WTC11 (cell line): ENCODE data around the gene CCDC88A. TPM values are rescaled to one million over a fixed set of nuclear protein-coding genes. Genes with fewer than 3 reads are reported as not detected.

Experiments
- ATAC-seq: fragments of 200-7000 bp; cut with Tn5 transposase; 2 replicates; pipeline ENCODE4 v1.10.0; 2021; ENCODE audit warnings: mild to moderate bottlenecking, moderate library complexity
- CTCF ChIA-PET: fragments of 300-600 bp; sonication (Branson Sonifier 250); formaldehyde crosslinking; loops from one replicate; lab custom pipeline; 2021; ENCODE audit warnings: antibody characterized with exemption; lab: Charles Lee
- POLR2A ChIA-PET: fragments of 350-600 bp; sonication (Branson Sonifier 250); formaldehyde crosslinking; loops from one replicate; lab custom pipeline; 2021; ENCODE audit warnings: antibody characterized with exemption; lab: Charles Lee
- DNase-seq: peaks from one replicate; pipeline ENCODE4 v3.0.0; 2021; ENCODE audit warnings: low spot score
- H3K27ac Mint-ChIP-seq: 2 replicates; pipeline ENCODE4 v1.8.0; 2021; ENCODE audit warnings: mixed read lengths
- H3K27me3 Mint-ChIP-seq: 2 replicates; pipeline ENCODE4 v1.8.0; 2021; ENCODE audit warnings: low read depth, mild to moderate bottlenecking, moderate library complexity, mixed read lengths
- H3K36me3 Mint-ChIP-seq: 2 replicates; pipeline ENCODE4 v1.8.0; 2021; ENCODE audit warnings: mixed read lengths
- H3K4me1 Mint-ChIP-seq: 2 replicates; pipeline ENCODE4 v1.8.0; 2022; ENCODE audit warnings: mixed read lengths
- H3K4me3 Mint-ChIP-seq: 2 replicates; pipeline ENCODE4 v1.8.0; 2021; ENCODE audit warnings: mild to moderate bottlenecking, moderate library complexity, mixed read lengths
- H3K9me3 Mint-ChIP-seq: 2 replicates; pipeline ENCODE4 v1.8.0; 2021; ENCODE audit warnings: mixed read lengths
- CDX4 ChIP-seq: fragments of 250-450 bp; sonication (Bioruptor Pico); IDR thresholded peaks from 2 replicates; pipeline ENCODE4 v1.9.0; 2021; ENCODE audit warnings: moderate library complexity, mild to moderate bottlenecking, inconsistent platforms, borderline replicate concordance
- CREB1 ChIP-seq: sonication (generic); formaldehyde crosslinking; IDR thresholded peaks from 2 replicates; pipeline ENCODE4 v1.8.0; 2023; ENCODE audit warnings: mild to moderate bottlenecking, missing genetic modification reagents
- EMX1 ChIP-seq: fragments of 250-450 bp; sonication (Bioruptor Pico); IDR thresholded peaks from 2 replicates; pipeline ENCODE4 v1.8.0; 2021; ENCODE audit warnings: mild to moderate bottlenecking
- ETV6 ChIP-seq: sonication (generic); formaldehyde crosslinking; IDR thresholded peaks from 2 replicates; pipeline ENCODE4 v1.8.1; 2022; ENCODE audit warnings: mild to moderate bottlenecking, missing genetic modification reagents
- FOXK1 ChIP-seq: sonication (generic); formaldehyde crosslinking; IDR thresholded peaks from 2 replicates; pipeline ENCODE4 v1.8.0; 2022; ENCODE audit warnings: mild to moderate bottlenecking, moderate library complexity, missing genetic modification reagents
- FOXP1 ChIP-seq: sonication (generic); formaldehyde crosslinking; IDR thresholded peaks from 2 replicates; pipeline ENCODE4 v1.8.0; 2022; ENCODE audit warnings: missing genetic modification reagents, mild to moderate bottlenecking, moderate library complexity, borderline replicate concordance
- GTF2I ChIP-seq: fragments of 250-450 bp; sonication (Bioruptor Pico); conservative IDR thresholded peaks from 2 replicates; pipeline ENCODE4 v1.4.0; 2021; ENCODE audit warnings: mild to moderate bottlenecking
- IRF2 ChIP-seq: sonication (generic); formaldehyde crosslinking; IDR thresholded peaks from 2 replicates; pipeline ENCODE4 v1.8.0; 2022; ENCODE audit warnings: low read depth, missing genetic modification reagents, borderline replicate concordance
- MLX ChIP-seq: sonication (generic); formaldehyde crosslinking; IDR thresholded peaks from 2 replicates; pipeline ENCODE4 v1.8.1; 2023; ENCODE audit warnings: mild to moderate bottlenecking, missing genetic modification reagents, moderate library complexity
- MXD4 ChIP-seq: fragments of 250-450 bp; sonication (Bioruptor Pico); IDR thresholded peaks from 2 replicates; pipeline ENCODE4 v1.8.0; 2021; ENCODE audit warnings: mild to moderate bottlenecking, moderate library complexity, borderline replicate concordance
- SMAD3 ChIP-seq: sonication (generic); formaldehyde crosslinking; IDR thresholded peaks from 2 replicates; pipeline ENCODE4 v1.8.0; 2022; ENCODE audit warnings: missing genetic modification reagents, mild to moderate bottlenecking, borderline replicate concordance
- USF1 ChIP-seq: sonication (generic); formaldehyde crosslinking; IDR thresholded peaks from 2 replicates; pipeline ENCODE4 v1.8.0; 2022; ENCODE audit warnings: mild to moderate bottlenecking, missing genetic modification reagents
- ZNF219 ChIP-seq: sonication (generic); formaldehyde crosslinking; IDR thresholded peaks from 2 replicates; pipeline ENCODE4 v1.8.0; 2023; ENCODE audit warnings: missing genetic modification reagents, mild to moderate bottlenecking, borderline replicate concordance
- ZNF425 ChIP-seq: fragments of 250-450 bp; sonication (Bioruptor Pico); conservative IDR thresholded peaks from 2 replicates; pipeline ENCODE4 v1.9.0; 2021; ENCODE audit warnings: mild to moderate bottlenecking
- total RNA-seq: library from RNA; stranded (reverse); gene quantifications from 3 replicates; pipeline ENCODE4 v1.2.3, GENCODE V29; 2021
- TF ChIP-seq, protein P1 (sequence below): sonication (generic); formaldehyde crosslinking; IDR thresholded peaks from 2 replicates; pipeline ENCODE4 v1.8.1; 2022; ENCODE audit warnings: mild to moderate bottlenecking, missing genetic modification reagents, moderate library complexity, borderline replicate concordance
- TF ChIP-seq, protein P2 (sequence below): sonication (generic); formaldehyde crosslinking; IDR thresholded peaks from 2 replicates; pipeline ENCODE4 v1.8.0; 2022; ENCODE audit warnings: mild to moderate bottlenecking, missing genetic modification reagents
- TF ChIP-seq, protein P3 (sequence below): sonication (generic); formaldehyde crosslinking; IDR thresholded peaks from 2 replicates; pipeline ENCODE4 v1.8.1; 2022; ENCODE audit warnings: low read depth, missing genetic modification reagents, borderline replicate concordance
- TF ChIP-seq, protein P4 (sequence below): sonication (generic); formaldehyde crosslinking; IDR thresholded peaks from 2 replicates; pipeline ENCODE4 v1.8.0; 2022; ENCODE audit warnings: mild to moderate bottlenecking, missing genetic modification reagents

The CCDC88A gene
- total RNA-seq, 1 experiment from 2014 or later, result 97.5 TPM

DNA sequence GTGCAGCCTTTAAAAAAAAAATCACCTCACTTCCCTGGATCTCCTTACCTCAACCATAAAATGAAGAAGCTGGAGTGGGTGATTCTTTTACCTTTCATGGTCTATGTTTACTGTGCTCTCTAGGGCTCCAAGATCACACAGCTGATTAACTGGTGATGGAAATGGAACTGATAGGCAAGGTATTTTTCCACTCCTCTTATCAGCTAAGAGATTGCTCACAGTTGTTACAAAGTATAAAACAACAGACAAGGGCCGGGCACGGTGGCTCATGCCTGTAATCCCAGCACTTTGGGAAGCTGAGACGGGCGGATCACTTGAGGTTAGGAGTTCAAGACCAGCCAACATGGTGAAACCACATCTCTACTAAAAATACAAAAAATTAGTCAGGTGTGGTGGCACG is 172.6 kb downstream of the CCDC88A start (continued):
- TF ChIP-seq MLX, result no peak
- TF ChIP-seq FOXK1 (CRISPR knock-in tag), result no peak
- no peak for TF ChIP-seq ETV6 (CRISPR knock-in tag)
- no peak for TF ChIP-seq ZNF219 (CRISPR knock-in tag)
- no peak for TF ChIP-seq SMAD3 (CRISPR knock-in tag)

- CTCF ChIA-PET, result no interaction called here
- peaks cover 36% of the 10 kb centered on the region for H3K36me3 Mint-ChIP-seq
- H3K4me1 Mint-ChIP-seq, result no peaks in the 10 kb centered on the region
- DNase-seq, result no peak
- no peaks in the 10 kb centered on the region for H3K27me3 Mint-ChIP-seq
- no peak overlapping the region for H3K4me3 Mint-ChIP-seq
- POLR2A ChIA-PET, result interaction anchor here (0.6 kb wide), 1 partner anchor 105 kb away, joined by 3 read pairs; no protein-coding TSS in a partner anchor
- ATAC-seq, result no peak
- no peaks in the 10 kb centered on the region for H3K9me3 Mint-ChIP-seq
- no peak overlapping the region for H3K27ac Mint-ChIP-seq
- TF ChIP-seq USF1 (CRISPR knock-in tag), result no peak
- TF ChIP-seq, protein P1, sequence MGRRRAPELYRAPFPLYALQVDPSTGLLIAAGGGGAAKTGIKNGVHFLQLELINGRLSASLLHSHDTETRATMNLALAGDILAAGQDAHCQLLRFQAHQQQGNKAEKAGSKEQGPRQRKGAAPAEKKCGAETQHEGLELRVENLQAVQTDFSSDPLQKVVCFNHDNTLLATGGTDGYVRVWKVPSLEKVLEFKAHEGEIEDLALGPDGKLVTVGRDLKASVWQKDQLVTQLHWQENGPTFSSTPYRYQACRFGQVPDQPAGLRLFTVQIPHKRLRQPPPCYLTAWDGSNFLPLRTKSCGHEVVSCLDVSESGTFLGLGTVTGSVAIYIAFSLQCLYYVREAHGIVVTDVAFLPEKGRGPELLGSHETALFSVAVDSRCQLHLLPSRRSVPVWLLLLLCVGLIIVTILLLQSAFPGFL (CRISPR knock-in tag), result no peak
- TF ChIP-seq, protein P2, sequence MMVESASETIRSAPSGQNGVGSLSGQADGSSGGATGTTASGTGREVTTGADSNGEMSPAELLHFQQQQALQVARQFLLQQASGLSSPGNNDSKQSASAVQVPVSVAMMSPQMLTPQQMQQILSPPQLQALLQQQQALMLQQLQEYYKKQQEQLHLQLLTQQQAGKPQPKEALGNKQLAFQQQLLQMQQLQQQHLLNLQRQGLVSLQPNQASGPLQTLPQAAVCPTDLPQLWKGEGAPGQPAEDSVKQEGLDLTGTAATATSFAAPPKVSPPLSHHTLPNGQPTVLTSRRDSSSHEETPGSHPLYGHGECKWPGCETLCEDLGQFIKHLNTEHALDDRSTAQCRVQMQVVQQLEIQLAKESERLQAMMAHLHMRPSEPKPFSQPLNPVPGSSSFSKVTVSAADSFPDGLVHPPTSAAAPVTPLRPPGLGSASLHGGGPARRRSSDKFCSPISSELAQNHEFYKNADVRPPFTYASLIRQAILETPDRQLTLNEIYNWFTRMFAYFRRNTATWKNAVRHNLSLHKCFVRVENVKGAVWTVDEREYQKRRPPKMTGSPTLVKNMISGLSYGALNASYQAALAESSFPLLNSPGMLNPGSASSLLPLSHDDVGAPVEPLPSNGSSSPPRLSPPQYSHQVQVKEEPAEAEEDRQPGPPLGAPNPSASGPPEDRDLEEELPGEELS (CRISPR knock-in tag), result no peak
- TF ChIP-seq, protein P3, sequence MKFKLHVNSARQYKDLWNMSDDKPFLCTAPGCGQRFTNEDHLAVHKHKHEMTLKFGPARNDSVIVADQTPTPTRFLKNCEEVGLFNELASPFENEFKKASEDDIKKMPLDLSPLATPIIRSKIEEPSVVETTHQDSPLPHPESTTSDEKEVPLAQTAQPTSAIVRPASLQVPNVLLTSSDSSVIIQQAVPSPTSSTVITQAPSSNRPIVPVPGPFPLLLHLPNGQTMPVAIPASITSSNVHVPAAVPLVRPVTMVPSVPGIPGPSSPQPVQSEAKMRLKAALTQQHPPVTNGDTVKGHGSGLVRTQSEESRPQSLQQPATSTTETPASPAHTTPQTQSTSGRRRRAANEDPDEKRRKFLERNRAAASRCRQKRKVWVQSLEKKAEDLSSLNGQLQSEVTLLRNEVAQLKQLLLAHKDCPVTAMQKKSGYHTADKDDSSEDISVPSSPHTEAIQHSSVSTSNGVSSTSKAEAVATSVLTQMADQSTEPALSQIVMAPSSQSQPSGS (CRISPR knock-in tag), result no peak
- no peak for TF ChIP-seq EMX1 (CRISPR knock-in tag)
- TF ChIP-seq, protein P4, sequence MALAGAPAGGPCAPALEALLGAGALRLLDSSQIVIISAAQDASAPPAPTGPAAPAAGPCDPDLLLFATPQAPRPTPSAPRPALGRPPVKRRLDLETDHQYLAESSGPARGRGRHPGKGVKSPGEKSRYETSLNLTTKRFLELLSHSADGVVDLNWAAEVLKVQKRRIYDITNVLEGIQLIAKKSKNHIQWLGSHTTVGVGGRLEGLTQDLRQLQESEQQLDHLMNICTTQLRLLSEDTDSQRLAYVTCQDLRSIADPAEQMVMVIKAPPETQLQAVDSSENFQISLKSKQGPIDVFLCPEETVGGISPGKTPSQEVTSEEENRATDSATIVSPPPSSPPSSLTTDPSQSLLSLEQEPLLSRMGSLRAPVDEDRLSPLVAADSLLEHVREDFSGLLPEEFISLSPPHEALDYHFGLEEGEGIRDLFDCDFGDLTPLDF, result no peak
- TF ChIP-seq CDX4 (CRISPR knock-in tag), result no peak
- no peak for TF ChIP-seq MXD4 (CRISPR knock-in tag)
- no peak for TF ChIP-seq GTF2I (CRISPR knock-in tag)
- TF ChIP-seq CREB1 (CRISPR knock-in tag), result no peak
- no peak for TF ChIP-seq IRF2
- TF ChIP-seq FOXP1 (CRISPR knock-in tag), result no peak
- TF ChIP-seq ZNF425 (CRISPR knock-in tag), result no peak
These were observed 174.2 kb downstream of the CCDC88A start for GRCh38 chr2:55245411-55245810.
